Left ventricle myocardium inferior (tissue), 1 donor: ENCODE results near the gene MGMT. TPM values are rescaled to one million over a fixed set of nuclear protein-coding genes. Genes with fewer than 3 reads are reported as not detected.

ENCODE experiments used
- DNase-seq: peaks from one replicate; pipeline ENCODE4 v3.0.0-alpha.2; 2020
- H3K27ac ChIP-seq: fragments of 200-600 bp; replicated peaks from 2 replicates; pipeline ENCODE4 v1.8.0; 2021
- H3K27me3 ChIP-seq: fragments of 200-600 bp; 2 replicates; pipeline ENCODE4 v1.8.0; 2021; ENCODE audit warnings: low read depth
- H3K36me3 ChIP-seq: fragments of 200-600 bp; 2 replicates; pipeline ENCODE4 v1.8.0; 2021
- H3K4me1 ChIP-seq: fragments of 200-600 bp; 2 replicates; pipeline ENCODE4 v1.8.0; 2021
- H3K4me3 ChIP-seq: fragments of 200-600 bp; 2 replicates; pipeline ENCODE4 v1.8.0; 2021; ENCODE audit warnings: mild to moderate bottlenecking, moderate library complexity
- H3K9me3 ChIP-seq: fragments of 200-600 bp; replicated peaks from 2 replicates; pipeline ENCODE4 v1.8.0; 2021
- intact Hi-C: fragments of 100-400 bp; cut with micrococcal nuclease; formaldehyde crosslinking; loops from one replicate; pipeline ENCODE4 v1.11.0; 2022
- total RNA-seq: library from RNA; stranded (reverse); fragmentation: NEBNext Ultra II Directional; extraction: Animal tissue kit (Norgen Biotek cat#: 25700); gene quantifications from one replicate; pipeline ENCODE4 v1.2.1, GENCODE V29; 2021
- TF ChIP-seq, protein P1 (sequence below): fragments of 200-600 bp; IDR thresholded peaks from 2 replicates; pipeline ENCODE4 v1.8.0; 2021; ENCODE audit warnings: antibody characterized with exemption, mild to moderate bottlenecking, borderline replicate concordance
- donor health status: DM: no; HTN: yes; CAD: no; lungs with severe emphysema.

The MGMT gene
- total RNA-seq, 1 donor from 2014 or later: 15.4 TPM

DNA sequence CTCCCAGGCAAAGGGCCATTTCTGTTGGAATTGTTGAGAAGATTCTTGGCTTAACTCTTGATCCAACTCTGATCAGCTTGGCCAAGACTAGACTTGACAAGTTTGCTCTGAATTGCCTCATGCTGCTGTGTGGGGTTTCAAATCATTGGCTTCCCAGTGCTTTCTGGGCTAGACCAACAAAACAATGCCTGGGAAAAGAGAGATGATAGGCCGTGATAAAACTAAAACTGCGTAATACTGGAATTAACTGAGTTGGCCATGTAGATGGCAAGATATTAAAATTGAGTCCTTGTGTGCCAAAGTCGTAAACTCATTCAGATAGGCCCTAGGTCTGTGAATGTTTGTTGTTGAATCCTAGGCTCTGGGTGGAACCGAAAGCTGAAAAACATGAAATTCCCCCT, 222.6 kb downstream of the MGMT start:
- H3K27me3 ChIP-seq: no peaks in the 10 kb centered on the region
- H3K36me3 ChIP-seq: no peaks in the 10 kb centered on the region
- TF ChIP-seq, protein P1, sequence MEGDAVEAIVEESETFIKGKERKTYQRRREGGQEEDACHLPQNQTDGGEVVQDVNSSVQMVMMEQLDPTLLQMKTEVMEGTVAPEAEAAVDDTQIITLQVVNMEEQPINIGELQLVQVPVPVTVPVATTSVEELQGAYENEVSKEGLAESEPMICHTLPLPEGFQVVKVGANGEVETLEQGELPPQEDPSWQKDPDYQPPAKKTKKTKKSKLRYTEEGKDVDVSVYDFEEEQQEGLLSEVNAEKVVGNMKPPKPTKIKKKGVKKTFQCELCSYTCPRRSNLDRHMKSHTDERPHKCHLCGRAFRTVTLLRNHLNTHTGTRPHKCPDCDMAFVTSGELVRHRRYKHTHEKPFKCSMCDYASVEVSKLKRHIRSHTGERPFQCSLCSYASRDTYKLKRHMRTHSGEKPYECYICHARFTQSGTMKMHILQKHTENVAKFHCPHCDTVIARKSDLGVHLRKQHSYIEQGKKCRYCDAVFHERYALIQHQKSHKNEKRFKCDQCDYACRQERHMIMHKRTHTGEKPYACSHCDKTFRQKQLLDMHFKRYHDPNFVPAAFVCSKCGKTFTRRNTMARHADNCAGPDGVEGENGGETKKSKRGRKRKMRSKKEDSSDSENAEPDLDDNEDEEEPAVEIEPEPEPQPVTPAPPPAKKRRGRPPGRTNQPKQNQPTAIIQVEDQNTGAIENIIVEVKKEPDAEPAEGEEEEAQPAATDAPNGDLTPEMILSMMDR: no peak
- no peak overlapping the region for H3K4me3 ChIP-seq
- H3K4me1 ChIP-seq: peaks cover 23% of the 10 kb centered on the region
- H3K9me3 ChIP-seq: no peaks in the 10 kb centered on the region
- peak overlapping the region; percentile 29 for H3K27ac ChIP-seq
- intact Hi-C loops: no loop called here
- DNase-seq: no peak

DNA sequence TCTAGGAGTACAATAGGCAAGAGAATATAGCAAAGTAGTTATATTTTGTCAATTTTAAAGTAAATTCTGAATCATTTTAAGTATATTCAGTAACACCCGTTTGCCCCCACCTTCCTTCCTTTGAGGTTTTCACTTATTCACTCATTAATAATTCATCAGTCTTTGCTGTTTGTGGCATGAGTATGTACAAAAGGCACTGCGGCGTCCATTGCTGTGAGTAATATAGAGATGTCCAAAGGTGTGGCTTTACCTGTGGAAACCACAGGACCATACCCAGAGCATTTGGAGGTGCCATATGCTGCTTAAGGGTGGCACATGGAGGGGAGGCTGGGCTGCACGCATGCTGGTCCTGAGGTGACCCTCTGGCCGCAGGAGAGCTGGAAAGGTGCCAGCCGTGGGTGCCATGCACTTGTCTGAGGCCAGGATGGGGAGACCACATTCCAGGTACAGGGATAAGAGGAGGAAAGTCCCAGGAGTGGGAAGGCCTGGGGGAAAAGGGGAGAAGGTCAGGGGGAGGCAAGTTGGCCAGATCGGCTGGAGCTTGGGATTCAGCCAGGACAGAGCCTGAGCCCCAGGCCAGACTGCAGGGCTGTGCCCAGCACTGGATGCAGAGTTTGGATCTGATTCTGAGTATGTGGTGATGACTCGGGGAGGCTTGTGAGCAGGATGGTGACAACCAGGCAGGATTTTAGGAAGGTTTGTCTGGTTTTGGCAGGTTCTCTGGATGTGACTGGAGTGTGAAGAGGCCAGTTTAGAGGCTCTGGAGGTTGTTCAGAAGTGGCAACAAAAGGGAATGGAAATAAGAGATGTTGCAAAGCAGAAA, 223.4 kb downstream of the MGMT start:
- no peak for DNase-seq
- Histone ChIP-seq H3K4me3 (no peak overlapping the region), H3K4me1 (peaks cover 31% of the 10 kb centered on the region), H3K9me3 (no peaks in the 10 kb centered on the region), H3K27ac (peak overlapping the region; percentile 29), H3K36me3 (no peaks in the 10 kb centered on the region), H3K27me3 (no peaks in the 10 kb centered on the region)
- TF ChIP-seq, protein P1: no peak
- intact Hi-C loops: no loop called here

DNA sequence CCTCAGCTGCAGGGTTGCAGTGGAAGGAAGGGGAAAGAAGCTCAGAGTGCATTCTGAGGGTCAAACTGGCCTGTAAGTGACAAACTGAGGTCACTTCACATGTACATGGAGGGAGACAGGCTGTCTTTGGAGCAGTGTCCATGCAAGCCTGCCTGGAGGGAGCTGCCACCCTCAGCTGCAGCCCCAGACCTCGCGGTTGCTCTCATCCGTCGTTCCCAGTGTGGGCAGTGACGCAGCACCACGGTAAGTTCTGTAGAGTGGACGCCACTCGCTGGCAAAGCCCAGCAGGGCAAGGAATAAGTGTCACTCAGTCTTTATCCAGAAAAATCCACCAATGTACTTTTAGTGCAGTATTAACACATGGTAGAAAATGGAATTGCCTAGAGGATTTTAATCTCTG, 225.7 kb downstream of the MGMT start:
- H3K27ac ChIP-seq: no peak overlapping the region
- H3K9me3 ChIP-seq: no peaks in the 10 kb centered on the region
- intact Hi-C loops: no loop called here
- no peaks in the 10 kb centered on the region for H3K36me3 ChIP-seq
- H3K4me1 ChIP-seq: peaks cover 36% of the 10 kb centered on the region
- H3K27me3 ChIP-seq: no peaks in the 10 kb centered on the region
- DNase-seq: no peak
- no peak overlapping the region for H3K4me3 ChIP-seq
- TF ChIP-seq, protein P1: no peak

DNA sequence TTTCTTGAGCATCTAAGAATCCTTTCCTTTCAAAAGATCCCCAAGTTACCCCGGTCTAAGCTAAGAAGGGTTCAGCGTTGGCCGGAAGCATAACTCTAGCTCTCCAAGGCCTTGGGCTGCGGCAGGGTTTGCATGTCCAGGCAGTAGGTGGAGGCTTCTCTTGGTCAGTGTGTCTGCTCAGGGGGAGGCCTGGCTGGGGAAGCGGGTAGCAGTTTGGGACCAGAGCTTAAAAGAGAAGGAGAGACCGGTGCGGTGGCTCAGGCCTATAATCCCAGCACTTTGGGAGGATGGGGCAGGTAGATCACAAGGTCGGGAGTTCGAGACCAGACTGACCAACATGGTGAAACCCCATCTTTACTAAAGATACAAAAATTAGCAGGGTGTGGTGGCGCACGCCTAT, 226.3 kb downstream of the MGMT start:
- TF ChIP-seq, protein P1: no peak
- Histone ChIP-seq H3K4me3 (no peak overlapping the region), H3K36me3 (no peaks in the 10 kb centered on the region), H3K9me3 (no peaks in the 10 kb centered on the region), H3K4me1 (peaks cover 36% of the 10 kb centered on the region), H3K27me3 (no peaks in the 10 kb centered on the region), H3K27ac (no peak overlapping the region)
- DNase-seq: no peak
- intact Hi-C loops: no loop called here

DNA sequence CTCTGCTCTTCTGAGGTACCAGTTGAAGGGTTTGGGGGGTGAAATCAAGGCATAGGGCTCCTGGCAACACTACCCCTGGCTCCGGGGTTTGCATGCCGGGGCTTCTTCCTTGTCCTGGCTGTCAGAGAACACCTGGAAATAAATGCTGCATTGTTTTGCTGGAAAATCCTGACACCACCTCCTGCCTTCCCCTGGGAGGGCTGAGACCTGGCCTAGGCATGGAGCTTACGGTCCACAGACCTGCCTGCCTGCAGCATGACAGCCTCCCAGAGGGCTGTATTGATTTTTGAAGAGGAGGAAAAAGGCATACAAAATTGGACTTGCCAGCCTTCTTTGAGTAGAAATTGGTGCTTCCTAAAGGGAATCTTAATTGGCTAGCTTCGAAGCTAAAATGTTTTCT, 227.1 kb downstream of the MGMT start:
- no peaks in the 10 kb centered on the region for H3K9me3 ChIP-seq
- peaks cover 36% of the 10 kb centered on the region for H3K4me1 ChIP-seq
- DNase-seq: no peak
- TF ChIP-seq, protein P1: no peak
- H3K27me3 ChIP-seq: no peaks in the 10 kb centered on the region
- H3K4me3 ChIP-seq: no peak overlapping the region
- intact Hi-C loops: no loop called here
- H3K36me3 ChIP-seq: no peaks in the 10 kb centered on the region
- H3K27ac ChIP-seq: peak overlapping the region; percentile 48
